HL-60 (cell line): ENCODE measurements around the gene SV2C.
"Not testable (repeated sequence)": the region's sequence is repeated elsewhere in the genome, so short reads cannot be mapped to it uniquely, and the experiment has no call there.

Source experiments
- CTCF ChIP-seq: IDR thresholded peaks from one replicate; pipeline ENCODE4 v1.5.1; 2011; ENCODE audit warnings: low read length, control low read depth, inconsistent platforms; ENCODE audit not compliant: insufficient read depth
- POLR2AphosphoS5 ChIP-seq: IDR thresholded peaks from 2 replicates; pipeline ENCODE4 v1.6.1; 2012; ENCODE audit warnings: low read depth

- TF ChIP-seq POLR2AphosphoS5, CTCF: not testable (repeated sequence)
Measured at GRCh38 chr5:76242155-76242554, 159.0 kb downstream of the SV2C start.
